ENCODE measurements around the gene CCNB2.

DNA sequence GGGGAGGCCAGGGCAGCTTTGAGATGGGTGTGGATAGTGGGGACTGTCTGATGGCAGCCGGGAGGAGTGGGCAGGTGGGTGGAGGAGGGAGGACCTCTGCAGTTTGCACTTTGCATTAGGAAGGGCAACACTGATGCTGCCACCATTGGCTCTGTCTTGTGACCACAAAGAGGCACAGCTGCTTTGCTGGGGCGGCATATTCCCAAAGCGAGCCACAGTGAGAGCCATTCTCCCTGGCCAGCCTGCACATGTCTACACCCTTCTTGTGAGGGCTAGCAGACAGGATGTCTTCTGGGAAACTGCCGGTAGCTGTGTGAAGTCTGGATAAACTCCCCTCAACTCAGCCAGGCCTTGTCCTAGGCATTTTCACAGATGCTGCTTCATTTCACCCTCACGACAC lies 38.3 kb downstream of the CCNB2 start:
- TF ChIP-seq ZNF202 (tag by site-specific recombination; IDR thresholded peaks at IDR 0.05; ENCODE audit: borderline replicate concordance) (no peak), BCL11B (tag by site-specific recombination; IDR thresholded peaks at IDR 0.05; ENCODE audit: low read depth) (no peak), ZNF248 (tag by site-specific recombination; IDR thresholded peaks at IDR 0.05) (no peak), TCF7L2 (IDR thresholded peaks at IDR 0.05; ENCODE audit: borderline replicate concordance, low read depth, low read length) (no peak), ZNF174 (tag by site-specific recombination; IDR thresholded peaks at IDR 0.05) (no peak), SCRT2 (tag by site-specific recombination; IDR thresholded peaks at IDR 0.05) (no peak), KLF9 (tag by site-specific recombination; IDR thresholded peaks at IDR 0.05; ENCODE audit: low read depth) (no peak), ZNF311 (tag by site-specific recombination; IDR thresholded peaks at IDR 0.05; ENCODE audit: borderline replicate concordance) (no peak)
- TF ChIP-seq, protein P1, sequence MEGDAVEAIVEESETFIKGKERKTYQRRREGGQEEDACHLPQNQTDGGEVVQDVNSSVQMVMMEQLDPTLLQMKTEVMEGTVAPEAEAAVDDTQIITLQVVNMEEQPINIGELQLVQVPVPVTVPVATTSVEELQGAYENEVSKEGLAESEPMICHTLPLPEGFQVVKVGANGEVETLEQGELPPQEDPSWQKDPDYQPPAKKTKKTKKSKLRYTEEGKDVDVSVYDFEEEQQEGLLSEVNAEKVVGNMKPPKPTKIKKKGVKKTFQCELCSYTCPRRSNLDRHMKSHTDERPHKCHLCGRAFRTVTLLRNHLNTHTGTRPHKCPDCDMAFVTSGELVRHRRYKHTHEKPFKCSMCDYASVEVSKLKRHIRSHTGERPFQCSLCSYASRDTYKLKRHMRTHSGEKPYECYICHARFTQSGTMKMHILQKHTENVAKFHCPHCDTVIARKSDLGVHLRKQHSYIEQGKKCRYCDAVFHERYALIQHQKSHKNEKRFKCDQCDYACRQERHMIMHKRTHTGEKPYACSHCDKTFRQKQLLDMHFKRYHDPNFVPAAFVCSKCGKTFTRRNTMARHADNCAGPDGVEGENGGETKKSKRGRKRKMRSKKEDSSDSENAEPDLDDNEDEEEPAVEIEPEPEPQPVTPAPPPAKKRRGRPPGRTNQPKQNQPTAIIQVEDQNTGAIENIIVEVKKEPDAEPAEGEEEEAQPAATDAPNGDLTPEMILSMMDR (tag by site-specific recombination; IDR thresholded peaks at IDR 0.05): no peak
- TF ChIP-seq, protein P2, sequence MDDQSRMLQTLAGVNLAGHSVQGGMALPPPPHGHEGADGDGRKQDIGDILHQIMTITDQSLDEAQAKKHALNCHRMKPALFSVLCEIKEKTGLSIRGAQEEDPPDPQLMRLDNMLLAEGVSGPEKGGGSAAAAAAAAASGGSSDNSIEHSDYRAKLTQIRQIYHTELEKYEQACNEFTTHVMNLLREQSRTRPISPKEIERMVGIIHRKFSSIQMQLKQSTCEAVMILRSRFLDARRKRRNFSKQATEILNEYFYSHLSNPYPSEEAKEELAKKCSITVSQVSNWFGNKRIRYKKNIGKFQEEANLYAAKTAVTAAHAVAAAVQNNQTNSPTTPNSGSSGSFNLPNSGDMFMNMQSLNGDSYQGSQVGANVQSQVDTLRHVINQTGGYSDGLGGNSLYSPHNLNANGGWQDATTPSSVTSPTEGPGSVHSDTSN (CRISPR knock-in tag; IDR thresholded peaks at IDR 0.05): no peak
- TF ChIP-seq, protein P3, sequence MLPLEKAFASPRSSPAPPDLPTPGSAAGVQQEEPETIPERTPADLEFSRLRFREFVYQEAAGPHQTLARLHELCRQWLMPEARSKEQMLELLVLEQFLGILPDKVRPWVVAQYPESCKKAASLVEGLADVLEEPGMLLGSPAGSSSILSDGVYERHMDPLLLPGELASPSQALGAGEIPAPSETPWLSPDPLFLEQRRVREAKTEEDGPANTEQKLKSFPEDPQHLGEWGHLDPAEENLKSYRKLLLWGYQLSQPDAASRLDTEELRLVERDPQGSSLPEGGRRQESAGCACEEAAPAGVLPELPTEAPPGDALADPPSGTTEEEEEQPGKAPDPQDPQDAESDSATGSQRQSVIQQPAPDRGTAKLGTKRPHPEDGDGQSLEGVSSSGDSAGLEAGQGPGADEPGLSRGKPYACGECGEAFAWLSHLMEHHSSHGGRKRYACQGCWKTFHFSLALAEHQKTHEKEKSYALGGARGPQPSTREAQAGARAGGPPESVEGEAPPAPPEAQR (tag by site-specific recombination; IDR thresholded peaks at IDR 0.05): no peak
- TF ChIP-seq, protein P4, sequence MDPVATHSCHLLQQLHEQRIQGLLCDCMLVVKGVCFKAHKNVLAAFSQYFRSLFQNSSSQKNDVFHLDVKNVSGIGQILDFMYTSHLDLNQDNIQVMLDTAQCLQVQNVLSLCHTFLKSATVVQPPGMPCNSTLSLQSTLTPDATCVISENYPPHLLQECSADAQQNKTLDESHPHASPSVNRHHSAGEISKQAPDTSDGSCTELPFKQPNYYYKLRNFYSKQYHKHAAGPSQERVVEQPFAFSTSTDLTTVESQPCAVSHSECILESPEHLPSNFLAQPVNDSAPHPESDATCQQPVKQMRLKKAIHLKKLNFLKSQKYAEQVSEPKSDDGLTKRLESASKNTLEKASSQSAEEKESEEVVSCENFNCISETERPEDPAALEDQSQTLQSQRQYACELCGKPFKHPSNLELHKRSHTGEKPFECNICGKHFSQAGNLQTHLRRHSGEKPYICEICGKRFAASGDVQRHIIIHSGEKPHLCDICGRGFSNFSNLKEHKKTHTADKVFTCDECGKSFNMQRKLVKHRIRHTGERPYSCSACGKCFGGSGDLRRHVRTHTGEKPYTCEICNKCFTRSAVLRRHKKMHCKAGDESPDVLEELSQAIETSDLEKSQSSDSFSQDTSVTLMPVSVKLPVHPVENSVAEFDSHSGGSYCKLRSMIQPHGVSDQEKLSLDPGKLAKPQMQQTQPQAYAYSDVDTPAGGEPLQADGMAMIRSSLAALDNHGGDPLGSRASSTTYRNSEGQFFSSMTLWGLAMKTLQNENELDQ (tag by site-specific recombination; IDR thresholded peaks at IDR 0.05; ENCODE audit: low read depth): no peak
